Liver (tissue), 9 donors: ENCODE results near the gene FAM217A. TPM values are rescaled to one million over a fixed set of nuclear protein-coding genes. Genes with fewer than 3 reads are reported as not detected.

ENCODE experiments used
- DNase-seq: peaks from one replicate; pipeline ENCODE4 v3.0.0-alpha.2; 2017; ENCODE audit warnings: low spot score
- H3K27ac ChIP-seq, 2 donors: one replicate each; pipeline ENCODE4 v1.7.0; 2013; ENCODE audit warnings: inconsistent platforms in 2 of 2, low read length in 2 of 2, control low read depth in 1 of 2, low read depth in 1 of 2, mild to moderate bottlenecking in 1 of 2
- H3K27me3 ChIP-seq, 4 donors: one replicate each; pipeline versions ENCODE4 v1.6.1 to v1.7.0; 2013; ENCODE audit warnings: low read length in 3 of 4, inconsistent platforms in 1 of 4, mild to moderate bottlenecking in 1 of 4, moderate library complexity in 1 of 4; ENCODE audit not compliant: control insufficient read depth in 4 of 4, insufficient read depth in 4 of 4
- H3K36me3 ChIP-seq, 4 donors: one replicate each; pipeline versions ENCODE4 v1.6.1 to v1.7.0; 2013; ENCODE audit warnings: low read length in 3 of 4, mild to moderate bottlenecking in 3 of 4, low read depth in 1 of 4, moderate library complexity in 1 of 4; ENCODE audit not compliant: control insufficient read depth in 4 of 4, insufficient read depth in 3 of 4
- H3K4me1 ChIP-seq, 4 donors: one replicate each; pipeline versions ENCODE4 v1.6.1 to v1.7.0; 2013; ENCODE audit warnings: low read length in 3 of 4, mild to moderate bottlenecking in 3 of 4, moderate library complexity in 1 of 4; ENCODE audit not compliant: control insufficient read depth in 4 of 4, insufficient read depth in 4 of 4
- H3K4me3 ChIP-seq, 3 donors: one replicate each; pipeline versions ENCODE4 v1.6.1 to v1.7.0; 2013; ENCODE audit warnings: low read length in 3 of 3, control low read depth in 1 of 3, low read depth in 1 of 3, mild to moderate bottlenecking in 1 of 3
- H3K9ac ChIP-seq, 2 donors: one replicate each; pipeline ENCODE4 v1.7.0; 2013; ENCODE audit warnings: low read length in 2 of 2, mild to moderate bottlenecking in 2 of 2, moderate library complexity in 2 of 2, control low read depth in 1 of 2, low read depth in 1 of 2
- H3K9me3 ChIP-seq, 4 donors: one replicate each; pipeline versions ENCODE4 v1.6.1 to v1.7.0; 2013; ENCODE audit warnings: low read length in 3 of 4; ENCODE audit not compliant: control insufficient read depth in 4 of 4
- EGR1 ChIP-seq, 2 donors: IDR thresholded peaks; 2 replicates each; pipeline ENCODE4 v1.6.1; 2016 to 2018; ENCODE audit warnings: antibody characterized with exemption in 2 of 2, low read depth in 2 of 2
- FOXA2 ChIP-seq: IDR thresholded peaks from 2 replicates; pipeline ENCODE4 v1.6.1; 2016; ENCODE audit warnings: antibody characterized with exemption
- GABPA ChIP-seq, 2 donors: IDR thresholded peaks in 1 of 2; conservative IDR thresholded peaks in 1 of 2; 2 replicates each; pipeline ENCODE4 v1.6.1; 2016; ENCODE audit warnings: antibody characterized with exemption in 2 of 2, mild to moderate bottlenecking in 1 of 2, moderate library complexity in 1 of 2
- HNF4A ChIP-seq, 2 donors: conservative IDR thresholded peaks; 2 replicates each; pipeline ENCODE4 v1.6.1; 2016; ENCODE audit warnings: antibody characterized with exemption in 2 of 2, mild to moderate bottlenecking in 2 of 2
- JUND ChIP-seq, 2 donors: IDR thresholded peaks; 2 replicates each; pipeline ENCODE4 v1.6.1; 2016; ENCODE audit warnings: antibody characterized with exemption in 2 of 2
- NR2F2 ChIP-seq: IDR thresholded peaks from 2 replicates; pipeline ENCODE4 v1.6.1; 2016; ENCODE audit warnings: antibody characterized with exemption
- RAD21 ChIP-seq, 2 donors: IDR thresholded peaks; 2 replicates each; pipeline ENCODE4 v1.6.1; 2016; ENCODE audit warnings: antibody characterized with exemption in 2 of 2, mild to moderate bottlenecking in 2 of 2
- RXRA ChIP-seq, 2 donors: IDR thresholded peaks; 2 replicates each; pipeline ENCODE4 v1.6.1; 2017 to 2018; ENCODE audit warnings: antibody characterized with exemption in 2 of 2, mild to moderate bottlenecking in 1 of 2
- TAF1 ChIP-seq: conservative IDR thresholded peaks from 2 replicates; pipeline ENCODE4 v1.6.1; 2016; ENCODE audit warnings: antibody characterized with exemption, mild to moderate bottlenecking
- YY1 ChIP-seq: IDR thresholded peaks from 2 replicates; pipeline ENCODE4 v1.6.1; 2016; ENCODE audit warnings: antibody characterized with exemption, mild to moderate bottlenecking
- WGBS: extraction: QIAGEN DNeasy Blood & Tissue Kit; methylation state at CpG from one replicate; pipeline ENCODE4 v1.1.7; 2013; 5-methylcytosine and 5-hydroxymethylcytosine counted together
- polyA plus RNA-seq, 2 donors: library from polyadenylated mRNA; stranded (reverse) in 1 of 2; unstranded in 1 of 2; fragments of 200-250 nt in 1 of 2; fragments of >200 nt in 1 of 2; fragmentation: Nextera tagmentation in 1 of 2; extraction: Ambion mirVana in 1 of 2; gene quantifications; one replicate each; pipeline versions ENCODE4 v1.2.1 to v1.2.3, GENCODE V29; 2013 to 2015
- total RNA-seq, 2 donors: library from RNA; depleted of rRNA; stranded (reverse); fragments of >200 nt; gene quantifications; one replicate each; pipeline ENCODE4 v1.2.3, GENCODE V29; 2014
- TF ChIP-seq, protein P1 (sequence below): IDR thresholded peaks from 2 replicates; pipeline ENCODE4 v1.6.1; 2016; ENCODE audit warnings: antibody characterized with exemption
- TF ChIP-seq, protein P2 (sequence below): IDR thresholded peaks from 2 replicates; pipeline ENCODE4 v1.6.1; 2016; ENCODE audit warnings: antibody characterized with exemption
- TF ChIP-seq, protein P3 (sequence below): IDR thresholded peaks from 2 replicates; pipeline ENCODE4 v1.6.1; 2016; ENCODE audit warnings: antibody characterized with exemption, mild to moderate bottlenecking
- donor health status: healthy.
- donor health status: healthy.
- donor health status: healthy.
- donor health status: healthy.
- donor health status: healthy.

FAM217A gene
- total and polyA plus RNA-seq, 4 donors = not detected

DNA sequence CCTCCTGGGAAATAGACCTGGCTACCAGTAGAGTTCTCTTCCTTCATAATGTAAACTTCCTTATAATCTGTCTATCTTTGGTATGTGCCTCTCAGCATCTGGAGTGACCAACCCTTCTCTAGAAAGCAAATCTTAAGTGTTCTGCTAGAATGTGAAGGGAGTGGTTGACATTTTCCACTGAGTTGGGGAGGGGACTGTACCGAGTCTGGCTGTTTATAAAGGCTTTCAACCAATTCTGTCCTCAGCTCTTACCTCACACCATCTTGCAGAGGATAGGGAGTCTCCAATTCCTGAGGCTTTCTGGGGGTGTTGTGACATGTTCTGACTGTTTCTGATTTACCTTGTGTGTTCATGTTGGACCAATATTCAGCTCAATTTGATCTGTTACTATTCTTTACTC is 39.6 kb downstream of the FAM217A start (continued):
- TF ChIP-seq, protein P1, sequence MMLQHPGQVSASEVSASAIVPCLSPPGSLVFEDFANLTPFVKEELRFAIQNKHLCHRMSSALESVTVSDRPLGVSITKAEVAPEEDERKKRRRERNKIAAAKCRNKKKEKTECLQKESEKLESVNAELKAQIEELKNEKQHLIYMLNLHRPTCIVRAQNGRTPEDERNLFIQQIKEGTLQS = no peak
- TF ChIP-seq RXRA (IDR thresholded peaks at IDR 0.05) = no peak
- TF ChIP-seq RAD21 (IDR thresholded peaks at IDR 0.05) = no peak

DNA sequence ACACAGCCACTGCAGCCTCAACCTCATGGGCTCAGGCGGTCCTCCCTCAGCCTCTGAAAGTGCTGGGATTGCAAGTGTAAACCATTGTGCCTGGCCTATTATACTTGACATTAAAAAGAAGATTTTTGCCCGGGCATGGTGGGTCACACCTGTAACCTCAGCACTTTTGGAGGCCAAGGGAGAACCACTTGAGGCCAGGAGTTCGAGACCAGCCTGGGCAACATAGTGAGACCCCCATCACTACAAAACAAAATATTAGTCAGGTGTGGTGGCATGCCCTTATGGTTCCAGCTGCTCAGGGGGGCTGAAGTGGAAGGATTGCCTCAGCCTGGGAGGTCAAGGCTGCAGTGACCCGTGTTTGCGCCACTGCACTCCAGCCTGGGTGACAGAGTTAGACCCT is 42.4 kb downstream of the FAM217A start:
- Histone ChIP-seq H3K27ac (no peak overlapping the region), H3K27me3 (no peaks in the 10 kb centered on the region), H3K4me3 (no peak overlapping the region), H3K4me1 (peaks cover 0 to 4% (median 0%) of the 10 kb centered on the region in 4 donors), H3K9ac (no peak overlapping the region), H3K36me3 (peaks cover 4 to 49% (median 39%) of the 10 kb centered on the region in 4 donors), H3K9me3 (no peaks in the 10 kb centered on the region)
- no peak for DNase-seq
- WGBS = 90% methylated on average over 5 of the region's 5 CpGs
- TF ChIP-seq GABPA (IDR thresholded peaks at IDR 0.05 in 1 of 2, conservative IDR thresholded peaks at IDR 0.05 in 1 of 2) = no peak
- TF ChIP-seq HNF4A (conservative IDR thresholded peaks at IDR 0.05) = no peak
- TF ChIP-seq EGR1 (IDR thresholded peaks at IDR 0.05; ENCODE audit: low read depth in 2 of 2) = no peak
- TF ChIP-seq, protein P2, sequence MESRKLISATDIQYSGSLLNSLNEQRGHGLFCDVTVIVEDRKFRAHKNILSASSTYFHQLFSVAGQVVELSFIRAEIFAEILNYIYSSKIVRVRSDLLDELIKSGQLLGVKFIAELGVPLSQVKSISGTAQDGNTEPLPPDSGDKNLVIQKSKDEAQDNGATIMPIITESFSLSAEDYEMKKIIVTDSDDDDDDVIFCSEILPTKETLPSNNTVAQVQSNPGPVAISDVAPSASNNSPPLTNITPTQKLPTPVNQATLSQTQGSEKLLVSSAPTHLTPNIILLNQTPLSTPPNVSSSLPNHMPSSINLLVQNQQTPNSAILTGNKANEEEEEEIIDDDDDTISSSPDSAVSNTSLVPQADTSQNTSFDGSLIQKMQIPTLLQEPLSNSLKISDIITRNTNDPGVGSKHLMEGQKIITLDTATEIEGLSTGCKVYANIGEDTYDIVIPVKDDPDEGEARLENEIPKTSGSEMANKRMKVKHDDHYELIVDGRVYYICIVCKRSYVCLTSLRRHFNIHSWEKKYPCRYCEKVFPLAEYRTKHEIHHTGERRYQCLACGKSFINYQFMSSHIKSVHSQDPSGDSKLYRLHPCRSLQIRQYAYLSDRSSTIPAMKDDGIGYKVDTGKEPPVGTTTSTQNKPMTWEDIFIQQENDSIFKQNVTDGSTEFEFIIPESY = no peak
- no peak for TF ChIP-seq FOXA2
- no peak for TF ChIP-seq JUND (IDR thresholded peaks at IDR 0.05)
- no peak for TF ChIP-seq YY1

DNA sequence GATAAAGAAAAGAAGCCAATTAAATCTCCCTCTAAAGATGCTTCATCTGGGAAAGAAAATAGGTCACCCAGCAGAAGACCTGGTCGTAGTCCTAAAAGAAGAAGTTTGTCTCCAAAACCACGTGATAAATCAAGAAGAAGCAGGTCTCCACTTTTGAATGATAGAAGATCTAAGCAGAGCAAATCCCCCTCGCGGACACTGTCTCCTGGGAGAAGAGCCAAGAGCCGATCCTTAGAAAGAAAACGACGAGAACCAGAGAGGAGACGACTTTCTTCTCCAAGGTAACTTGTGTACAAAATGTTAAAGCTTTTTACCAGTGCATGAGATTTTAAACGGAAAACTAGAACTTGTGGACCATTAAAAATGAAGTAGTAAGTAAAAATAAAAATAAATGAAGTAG is 46.5 kb downstream of the FAM217A start:
- Histone ChIP-seq H3K27ac (no peak overlapping the region), H3K4me1 (peaks cover 0 to 4% (median 0%) of the 10 kb centered on the region in 4 donors), H3K27me3 (no peaks in the 10 kb centered on the region), H3K9ac (no peak overlapping the region), H3K9me3 (no peaks in the 10 kb centered on the region), H3K36me3 (peaks cover 0 to 16% (median 11%) of the 10 kb centered on the region in 4 donors), H3K4me3 (no peak overlapping the region)
- TF ChIP-seq RXRA (IDR thresholded peaks at IDR 0.05) (no peak), TAF1 (no peak), NR2F2 (no peak), JUND (IDR thresholded peaks at IDR 0.05) (no peak), FOXA2 (no peak)
- TF ChIP-seq, protein P2 = no peak
- WGBS = 91% methylated on average over 9 of the region's 9 CpGs
- DNase-seq = no peak

DNA sequence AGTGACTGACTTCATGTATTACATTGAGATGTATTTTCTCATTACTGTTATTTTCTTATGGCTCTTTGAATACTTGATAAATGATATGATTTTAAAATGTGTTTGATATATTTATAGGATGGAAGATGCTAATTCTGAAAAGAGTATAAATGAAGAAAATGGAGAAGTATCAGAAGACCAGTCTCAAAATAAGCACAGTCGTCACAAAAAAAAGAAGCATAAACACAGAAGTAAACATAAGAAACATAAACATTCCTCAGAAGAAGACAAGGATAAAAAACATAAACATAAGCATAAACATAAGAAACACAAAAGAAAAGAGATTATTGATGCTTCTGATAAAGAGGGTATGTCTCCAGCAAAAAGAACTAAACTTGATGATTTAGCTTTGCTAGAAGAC is 47.5 kb downstream of the FAM217A start:
- DNase-seq = no peak
- Histone ChIP-seq H3K27me3 (no peaks in the 10 kb centered on the region), H3K9me3 (no peaks in the 10 kb centered on the region), H3K36me3 (peaks cover 0 to 14% (median 8%) of the 10 kb centered on the region in 4 donors), H3K4me3 (no peak overlapping the region), H3K9ac (no peak overlapping the region), H3K27ac (no peak overlapping the region), H3K4me1 (peaks cover 0 to 4% (median 4%) of the 10 kb centered on the region in 4 donors)
- WGBS = 95% methylated on average over 1 of the region's 1 CpG
- TF ChIP-seq, protein P3, sequence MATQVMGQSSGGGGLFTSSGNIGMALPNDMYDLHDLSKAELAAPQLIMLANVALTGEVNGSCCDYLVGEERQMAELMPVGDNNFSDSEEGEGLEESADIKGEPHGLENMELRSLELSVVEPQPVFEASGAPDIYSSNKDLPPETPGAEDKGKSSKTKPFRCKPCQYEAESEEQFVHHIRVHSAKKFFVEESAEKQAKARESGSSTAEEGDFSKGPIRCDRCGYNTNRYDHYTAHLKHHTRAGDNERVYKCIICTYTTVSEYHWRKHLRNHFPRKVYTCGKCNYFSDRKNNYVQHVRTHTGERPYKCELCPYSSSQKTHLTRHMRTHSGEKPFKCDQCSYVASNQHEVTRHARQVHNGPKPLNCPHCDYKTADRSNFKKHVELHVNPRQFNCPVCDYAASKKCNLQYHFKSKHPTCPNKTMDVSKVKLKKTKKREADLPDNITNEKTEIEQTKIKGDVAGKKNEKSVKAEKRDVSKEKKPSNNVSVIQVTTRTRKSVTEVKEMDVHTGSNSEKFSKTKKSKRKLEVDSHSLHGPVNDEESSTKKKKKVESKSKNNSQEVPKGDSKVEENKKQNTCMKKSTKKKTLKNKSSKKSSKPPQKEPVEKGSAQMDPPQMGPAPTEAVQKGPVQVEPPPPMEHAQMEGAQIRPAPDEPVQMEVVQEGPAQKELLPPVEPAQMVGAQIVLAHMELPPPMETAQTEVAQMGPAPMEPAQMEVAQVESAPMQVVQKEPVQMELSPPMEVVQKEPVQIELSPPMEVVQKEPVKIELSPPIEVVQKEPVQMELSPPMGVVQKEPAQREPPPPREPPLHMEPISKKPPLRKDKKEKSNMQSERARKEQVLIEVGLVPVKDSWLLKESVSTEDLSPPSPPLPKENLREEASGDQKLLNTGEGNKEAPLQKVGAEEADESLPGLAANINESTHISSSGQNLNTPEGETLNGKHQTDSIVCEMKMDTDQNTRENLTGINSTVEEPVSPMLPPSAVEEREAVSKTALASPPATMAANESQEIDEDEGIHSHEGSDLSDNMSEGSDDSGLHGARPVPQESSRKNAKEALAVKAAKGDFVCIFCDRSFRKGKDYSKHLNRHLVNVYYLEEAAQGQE = no peak
- TF ChIP-seq YY1 = no peak
